ENCODE results near the gene RASSF6.
"Not testable (repeated sequence)": the region's sequence is repeated elsewhere in the genome, so short reads cannot be mapped to it uniquely, and the experiment has no call there.

RASSF6 gene

GRCh38 chr4:73583666-73584065, 36.6 kb downstream of the RASSF6 start:
- peak; percentile 30 for DNase-seq (ENCODE audit: low read depth, low spot score)

- DNase-seq (ENCODE audit: low read depth, low spot score) = no peak
Measured at GRCh38 chr4:73577371-73577770, 42.9 kb downstream of the RASSF6 start.

DNA sequence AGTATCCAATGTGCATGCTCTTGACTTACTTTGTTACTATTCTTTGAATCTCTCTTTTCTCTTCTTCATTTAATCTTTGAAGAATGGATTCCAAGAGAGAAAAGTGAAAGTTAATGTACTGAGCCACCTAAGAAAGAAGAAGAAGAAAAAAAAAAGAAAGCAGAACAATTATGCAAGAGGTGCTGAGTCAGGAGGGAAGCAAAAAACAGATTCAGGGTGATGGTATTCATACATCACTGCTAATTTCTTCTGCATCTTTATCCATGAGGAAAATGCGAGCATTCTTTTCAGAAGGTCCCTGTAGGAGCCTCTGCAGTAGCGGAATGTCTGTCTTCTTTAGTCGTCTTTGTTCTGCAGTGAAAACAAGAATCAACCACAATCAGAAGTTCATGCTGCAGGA, 43.9 kb downstream of the RASSF6 start:
- DNase-seq (ENCODE audit: low read depth, low spot score) = peak; percentile 11

GRCh38 chr4:73575660-73576059, 44.6 kb downstream of the RASSF6 start:
- DNase-seq (ENCODE audit: low read depth, low spot score) = no peak

GRCh38 chr4:73573794-73574528, 46.3 kb downstream of the RASSF6 start:
- DNase-seq (ENCODE audit: low read depth, low spot score) = peak; percentile 86

DNA sequence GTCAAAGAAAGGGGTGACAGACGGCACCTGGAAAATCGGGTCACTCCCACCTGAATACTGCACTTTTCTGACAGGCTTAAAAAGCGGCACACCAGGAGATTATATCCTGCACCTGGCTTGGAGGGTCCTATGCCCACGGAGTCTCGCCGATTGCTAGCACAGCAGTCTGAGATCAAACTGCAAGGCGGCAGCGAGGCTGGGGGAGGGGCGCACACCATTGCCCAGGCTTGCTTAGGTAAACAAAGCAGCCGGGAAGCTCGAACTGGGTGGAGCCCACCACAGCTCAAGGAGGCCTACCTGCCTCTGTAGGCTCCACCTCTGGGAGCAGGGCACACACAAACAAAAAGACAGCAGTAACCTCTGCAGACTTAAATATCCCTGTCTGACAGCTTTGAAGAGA, 69.4 kb downstream of the RASSF6 start:
- not testable (repeated sequence) for DNase-seq (ENCODE audit: low read depth, low spot score)

DNA sequence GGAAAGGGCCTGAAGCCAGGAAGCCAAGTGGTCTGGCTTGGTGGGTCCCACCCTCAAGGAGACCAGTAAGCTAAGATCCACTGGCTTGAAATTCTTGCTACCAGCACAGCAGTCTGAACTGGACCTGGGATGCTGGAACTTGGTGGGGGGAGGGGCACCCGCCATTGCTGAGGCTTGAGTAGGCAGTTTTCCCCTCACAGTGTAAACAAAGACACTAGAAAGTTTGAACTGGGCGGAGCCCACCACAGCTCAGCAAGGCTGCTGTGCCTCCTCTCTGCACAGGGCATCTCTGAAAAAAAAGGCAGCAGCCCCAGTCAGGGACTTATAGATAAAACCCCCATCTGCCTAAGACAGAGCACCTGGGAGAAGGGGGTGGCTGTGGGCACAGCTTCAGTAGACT, 75.6 kb downstream of the RASSF6 start:
- DNase-seq (ENCODE audit: low read depth, low spot score) = no peak

- DNase-seq (ENCODE audit: low read depth, low spot score) = no peak
Measured at GRCh38 chr4:73541251-73541650, 79.0 kb downstream of the RASSF6 start.

DNA sequence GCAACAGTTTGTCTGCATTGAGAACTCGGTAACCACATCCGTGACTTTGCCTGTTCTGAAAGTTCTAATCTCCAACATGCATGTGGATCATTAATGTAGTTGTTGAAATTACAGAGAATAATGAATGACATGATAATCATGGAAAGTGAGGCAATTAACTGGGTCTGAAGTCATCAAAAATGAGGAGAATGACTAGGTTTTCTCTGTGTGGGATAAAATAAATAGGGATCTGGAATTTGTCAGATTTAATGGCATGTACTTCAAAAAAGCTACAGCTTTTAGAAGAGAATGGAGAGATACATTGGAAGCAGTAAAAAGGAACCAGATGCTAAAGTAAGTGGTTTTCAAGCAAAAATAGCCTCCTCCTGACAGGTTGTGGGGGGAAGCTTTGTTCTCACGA, 79.4 kb downstream of the RASSF6 start:
- no peak for DNase-seq (ENCODE audit: low read depth, low spot score)

DNA sequence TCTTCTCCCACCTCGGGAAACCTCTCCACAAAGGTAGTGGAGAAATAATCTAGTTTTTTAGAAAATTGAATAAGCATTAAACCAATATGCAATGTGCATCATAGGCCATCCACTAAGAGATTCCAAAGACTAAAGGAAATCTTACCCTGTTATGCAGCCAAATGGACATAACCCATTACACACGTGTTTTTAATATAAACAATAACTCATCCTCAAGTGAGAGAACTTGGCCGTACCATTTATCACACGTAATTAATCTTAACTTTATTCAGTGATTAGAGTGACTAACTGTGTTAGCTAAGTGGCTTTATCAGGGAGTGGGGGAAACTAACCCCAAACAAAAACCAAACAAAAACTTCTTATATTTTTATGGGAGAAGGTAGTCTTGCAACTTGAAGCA, 80.8 kb downstream of the RASSF6 start:
- no peak for DNase-seq (ENCODE audit: low read depth, low spot score)

DNA sequence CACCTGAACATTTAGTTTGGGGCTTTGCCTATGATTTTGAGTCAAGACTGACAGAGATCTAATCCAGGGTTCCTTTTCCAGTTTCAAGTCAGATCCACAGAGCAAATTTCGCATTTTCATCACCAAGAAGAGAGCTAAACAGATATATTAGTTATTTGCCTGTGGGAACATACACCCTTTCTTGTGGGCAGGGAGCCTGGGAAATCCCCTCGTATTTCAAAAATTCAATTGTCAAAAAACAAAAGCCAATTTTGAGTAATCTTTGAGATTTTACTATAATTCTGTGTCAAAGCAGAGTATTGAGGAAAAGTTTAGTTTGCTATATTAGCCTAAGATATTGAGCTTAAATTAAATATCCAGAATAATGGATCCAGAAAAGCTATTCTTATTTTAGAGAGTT, 82.1 kb downstream of the RASSF6 start:
- no peak for DNase-seq (ENCODE audit: low read depth, low spot score)

- DNase-seq (ENCODE audit: low read depth, low spot score) = no peak
Measured at GRCh38 chr4:73533515-73534422, 86.5 kb downstream of the RASSF6 start.

DNA sequence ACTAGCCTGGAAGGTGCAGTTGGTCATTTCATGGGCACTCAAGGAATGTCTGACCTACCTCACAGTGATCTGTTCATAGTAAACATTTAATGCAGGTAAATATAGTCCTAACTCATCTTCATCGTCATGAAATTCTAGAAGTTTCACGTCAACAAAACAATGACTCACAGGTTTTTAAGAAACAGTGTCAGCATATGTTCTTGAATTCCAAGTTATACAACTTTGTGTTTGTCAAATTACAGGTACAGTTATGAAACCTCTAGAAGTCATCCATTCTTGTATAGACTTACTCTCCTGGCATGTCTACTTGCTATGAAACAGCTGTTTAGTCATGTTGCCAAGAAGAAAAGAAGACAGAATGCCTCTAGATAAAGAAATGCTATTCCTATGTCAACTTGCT, 92.1 kb downstream of the RASSF6 start:
- DNase-seq (ENCODE audit: low read depth, low spot score) = no peak

- no peak for DNase-seq (ENCODE audit: low read depth, low spot score)
Measured at GRCh38 chr4:73527196-73527595, 93.0 kb downstream of the RASSF6 start.

GRCh38 chr4:73525611-73526010, 94.6 kb downstream of the RASSF6 start:
- DNase-seq (ENCODE audit: low read depth, low spot score) = no peak

- no peak for DNase-seq (ENCODE audit: low read depth, low spot score)
Measured at GRCh38 chr4:73523126-73523525, 97.1 kb downstream of the RASSF6 start.
